Keratinocyte (primary cell): ENCODE data around the gene PIP4K2A. TPM values are rescaled to one million over a fixed set of nuclear protein-coding genes. Genes with fewer than 3 reads are reported as not detected.

Source experiments
- DNase-seq: peaks from one replicate; pipeline ENCODE4 v3.0.0-alpha.2; 2011; ENCODE audit warnings: low read depth, missing footprints, low spot score
- FAIRE-seq: peaks from 2 replicates; lab custom pipeline; 2011; peaks lifted over from hg19 to GRCh38; lab: Jason Lieb, UNC
- H2AFZ ChIP-seq: 2 replicates; pipeline ENCODE4 v1.6.0; 2012; ENCODE audit warnings: low read length, control low read depth, inconsistent platforms; ENCODE audit not compliant: control insufficient read depth
- H3K27ac ChIP-seq: 2 replicates; pipeline ENCODE4 v1.5.1; 2011; ENCODE audit warnings: low read length; ENCODE audit not compliant: control insufficient read depth, insufficient read depth
- H3K27me3 ChIP-seq: 3 replicates; pipeline ENCODE4 v1.6.0; 2011; ENCODE audit warnings: low read length; ENCODE audit not compliant: control insufficient read depth, insufficient read depth; ENCODE audit errors: extremely low read depth
- H3K36me3 ChIP-seq, 2 experiments: 2 replicates in 1 of 2; 3 replicates in 1 of 2; pipeline ENCODE4 v1.5.1; 2011; ENCODE audit warnings: low read length in 2 of 2, mild to moderate bottlenecking in 1 of 2; ENCODE audit not compliant: control insufficient read depth in 2 of 2, insufficient read depth in 2 of 2; ENCODE audit errors: extremely low read depth in 1 of 2
- H3K4me1 ChIP-seq: 3 replicates; pipeline ENCODE4 v1.5.1; 2011; ENCODE audit warnings: low read length; ENCODE audit not compliant: control insufficient read depth, insufficient read depth; ENCODE audit errors: extremely low read depth
- H3K4me2 ChIP-seq: 3 replicates; pipeline ENCODE4 v1.6.0; 2011; ENCODE audit warnings: low read depth, low read length; ENCODE audit not compliant: control insufficient read depth, insufficient read depth; ENCODE audit errors: extremely low read depth
- H3K4me3 ChIP-seq, 3 experiments: fragments of 200-600 bp in 1 of 3; sonication (generic) in 1 of 3; 2 replicates in 2 of 3; 3 replicates in 1 of 3; pipeline ENCODE4 v1.5.1; 2011 to 2016; ENCODE audit warnings: low read length in 3 of 3, mild to moderate bottlenecking in 3 of 3, control low read depth in 2 of 3, inconsistent platforms in 1 of 3, low read depth in 1 of 3, mixed read lengths in 1 of 3, mixed run types in 1 of 3, moderate library complexity in 1 of 3; ENCODE audit not compliant: control insufficient read depth in 2 of 3, insufficient read depth in 2 of 3; ENCODE audit errors: extremely low read depth in 1 of 3
- H3K79me2 ChIP-seq: 2 replicates; pipeline ENCODE4 v1.6.0; 2012; ENCODE audit warnings: low read length; ENCODE audit not compliant: control insufficient read depth, insufficient read depth
- H3K9ac ChIP-seq: 3 replicates; pipeline ENCODE4 v1.6.0; 2011; ENCODE audit warnings: low read length; ENCODE audit not compliant: control insufficient read depth, insufficient read depth; ENCODE audit errors: extremely low read depth
- H3K9me1 ChIP-seq: 3 replicates; pipeline ENCODE4 v1.6.0; 2011; ENCODE audit warnings: low read length; ENCODE audit not compliant: control insufficient read depth, insufficient read depth; ENCODE audit errors: extremely low read depth
- H3K9me3 ChIP-seq: 2 replicates; pipeline ENCODE4 v1.5.1; 2012; ENCODE audit warnings: low read depth, low read length; ENCODE audit not compliant: control insufficient read depth
- H4K20me1 ChIP-seq: 3 replicates; pipeline ENCODE4 v1.6.0; 2011; ENCODE audit warnings: low read length; ENCODE audit not compliant: control insufficient read depth, insufficient read depth; ENCODE audit errors: extremely low read depth
- CTCF ChIP-seq, 3 experiments: IDR thresholded peaks in 1 of 3; conservative IDR thresholded peaks in 1 of 3; optimal IDR thresholded peaks in 1 of 3; 2 replicates in 2 of 3; 3 replicates in 1 of 3; pipeline versions ENCODE3 to v1.5.1; 2011; ENCODE audit warnings: low read length in 3 of 3, mild to moderate bottlenecking in 3 of 3, moderate library complexity in 2 of 3, control low read depth in 1 of 3, inconsistent platforms in 1 of 3; ENCODE audit not compliant: insufficient read depth in 2 of 3; ENCODE audit errors: extremely low read depth in 1 of 3
- EZH2 ChIP-seq: IDR thresholded peaks from one replicate; pipeline ENCODE4 v1.6.1; 2012; ENCODE audit warnings: inconsistent platforms, mild to moderate bottlenecking, low read length, moderate library complexity
- dilution Hi-C: fragments of 300-500 bp; cut with MboI; formaldehyde crosslinking; loops from one replicate; pipeline ENCODE4 v1.7.0; 2020; ENCODE audit warnings: low sequenced_read_pairs; ENCODE audit not compliant: extremely low pct_ligation_motif_present
- polyA plus RNA-seq, 5 experiments: library from polyadenylated mRNA; depleted of rRNA in 3 of 5; stranded (reverse) in 3 of 5; stranded (forward) in 1 of 5; unstranded in 1 of 5; fragments of >200 nt; gene quantifications; 1 replicate in 1 of 5; 2 replicates in 3 of 5; 3 replicates in 1 of 5; pipeline versions ENCODE4 v1.2.1 to v1.2.3, GENCODE V29; 2011 to 2012; ENCODE audit warnings: missing spikeins in 2 of 5, low read depth in 1 of 5, low replicate concordance in 1 of 5

The PIP4K2A gene
- polyA plus RNA-seq, 1 donor (not counting 4 experiments of a cell fraction or from before 2014, with no cell fraction given) = 15.5 TPM

GRCh38 chr10:22620140-22620857 lies 94.1 kb downstream of the PIP4K2A start:
- peak overlapping the region; percentile 53 for H3K9ac ChIP-seq

GRCh38 chr10:22619101-22619500 lies 95.3 kb downstream of the PIP4K2A start:
- H3K9me1 ChIP-seq = peaks cover 2% of the 10 kb centered on the region
- H3K9ac ChIP-seq = no peak overlapping the region
- H3K9me3 ChIP-seq = no peaks in the 10 kb centered on the region
- H4K20me1 ChIP-seq = no peaks in the 10 kb centered on the region
- FAIRE-seq (no peak), DNase-seq (no peak)
- no peak overlapping the region for H3K4me3 ChIP-seq
- dilution Hi-C loops = no loop called here
- H3K4me2 ChIP-seq = no peak overlapping the region
- H3K27ac ChIP-seq = no peak overlapping the region
- TF ChIP-seq EZH2 = no peak
- TF ChIP-seq CTCF (optimal IDR thresholded peaks at IDR 0.05 in 1 of 3, IDR thresholded peaks at IDR 0.05 in 1 of 3, conservative IDR thresholded peaks at IDR 0.05 in 1 of 3; ENCODE audit: extremely low read depth in 1 of 3, insufficient read depth in 2 of 3, low read length in 3 of 3) = no peak
- H3K79me2 ChIP-seq = peaks cover 15% of the 10 kb centered on the region
- no peaks in the 10 kb centered on the region for H3K36me3 ChIP-seq
- H3K27me3 ChIP-seq = no peaks in the 10 kb centered on the region
- H2AFZ ChIP-seq = no peak overlapping the region
- H3K4me1 ChIP-seq = peaks cover 38% of the 10 kb centered on the region

More at GRCh38 chr10:22620140-22620857, 94.1 kb downstream of the PIP4K2A start:
- H2AFZ ChIP-seq = no peak overlapping the region
- H3K4me3 ChIP-seq = peak overlapping the region in 2 of 3 experiments; percentile 5 to 8
- no peak for TF ChIP-seq CTCF (optimal IDR thresholded peaks at IDR 0.05 in 1 of 3, IDR thresholded peaks at IDR 0.05 in 1 of 3, conservative IDR thresholded peaks at IDR 0.05 in 1 of 3; ENCODE audit: extremely low read depth in 1 of 3, insufficient read depth in 2 of 3, low read length in 3 of 3)
- FAIRE-seq (peak; percentile 69), DNase-seq (peak; percentile 75)
- H3K9me1 ChIP-seq = peaks cover 2% of the 10 kb centered on the region
- no peaks in the 10 kb centered on the region for H3K27me3 ChIP-seq
- dilution Hi-C loops = no loop called here
- H3K27ac ChIP-seq = peak overlapping the region; percentile 81
- H3K79me2 ChIP-seq = peaks cover 15% of the 10 kb centered on the region
- peaks cover 44% of the 10 kb centered on the region for H3K4me1 ChIP-seq
- H3K9me3 ChIP-seq = no peaks in the 10 kb centered on the region
- no peaks in the 10 kb centered on the region for H4K20me1 ChIP-seq
- peak overlapping the region; percentile 59 for H3K4me2 ChIP-seq
- no peaks in the 10 kb centered on the region for H3K36me3 ChIP-seq
